HepG2 (cell line): ENCODE data around the gene CRLF1. TPM values are rescaled to one million over a fixed set of nuclear protein-coding genes. Genes with fewer than 3 reads are reported as not detected.

ENCODE experiments used
- CCAR2 ChIP-seq: fragments of 200-400 bp; formaldehyde crosslinking; optimal IDR thresholded peaks from 2 replicates; pipeline ENCODE3; 2018; ENCODE audit warnings: low read depth, mild to moderate bottlenecking, low read length, moderate library complexity
- DPF2 ChIP-seq: sonication (generic); formaldehyde crosslinking; IDR thresholded peaks from 2 replicates; pipeline ENCODE4 v1.4.0; 2020; ENCODE audit warnings: mild to moderate bottlenecking, low read depth, missing genetic modification reagents, borderline replicate concordance
- E2F2 ChIP-seq: sonication (generic); formaldehyde crosslinking; IDR thresholded peaks from 2 replicates; pipeline ENCODE4 v1.4.0; 2020; ENCODE audit warnings: missing genetic modification reagents, borderline replicate concordance
- HDAC2 ChIP-seq: sonication (generic); formaldehyde crosslinking; IDR thresholded peaks from 2 replicates; pipeline ENCODE4 v1.4.0; 2020; ENCODE audit warnings: missing genetic modification reagents
- HNF4G ChIP-seq, 2 experiments: sonication (generic) in 1 of 2; formaldehyde crosslinking in 1 of 2; IDR thresholded peaks; 2 replicates each; pipeline versions ENCODE4 v1.4.0 to v1.6.1; 2011 to 2020; ENCODE audit warnings: borderline replicate concordance in 2 of 2, low read depth in 2 of 2, mild to moderate bottlenecking in 2 of 2, low read length in 1 of 2, missing genetic modification reagents in 1 of 2, moderate library complexity in 1 of 2
- KLF11 ChIP-seq: IDR thresholded peaks from 2 replicates; pipeline ENCODE4 v1.6.1; 2016; ENCODE audit warnings: missing compliant biosample characterization
- KLF6 ChIP-seq: IDR thresholded peaks from 2 replicates; pipeline ENCODE4 v1.8.0; 2016; ENCODE audit warnings: missing biosample characterization, missing genetic modification reagents
- NAIF1 ChIP-seq: sonication (generic); formaldehyde crosslinking; IDR thresholded peaks from 2 replicates; pipeline ENCODE4 v1.5.0; 2020; ENCODE audit warnings: mild to moderate bottlenecking, missing genetic modification reagents, borderline replicate concordance
- NFE2 ChIP-seq: sonication (generic); formaldehyde crosslinking; IDR thresholded peaks from 2 replicates; pipeline ENCODE4 v1.4.0; 2020; ENCODE audit warnings: missing genetic modification reagents
- NFRKB ChIP-seq: fragments of 450-650 bp; IDR thresholded peaks from 2 replicates; pipeline ENCODE4 v1.6.1; 2017
- RARG ChIP-seq: sonication (generic); formaldehyde crosslinking; IDR thresholded peaks from 2 replicates; pipeline ENCODE4 v1.4.0; 2020; ENCODE audit warnings: low read depth, mild to moderate bottlenecking, missing genetic modification reagents
- SAFB2 ChIP-seq: sonication (generic); formaldehyde crosslinking; IDR thresholded peaks from 2 replicates; pipeline ENCODE4 v1.5.1; 2020; ENCODE audit warnings: missing genetic modification reagents, low read depth, mild to moderate bottlenecking, borderline replicate concordance
- TEAD2 ChIP-seq: sonication (generic); formaldehyde crosslinking; IDR thresholded peaks from 2 replicates; pipeline ENCODE4 v1.9.0; 2021; ENCODE audit warnings: missing genetic modification reagents
- THAP11 ChIP-seq: IDR thresholded peaks from 2 replicates; pipeline ENCODE4 v1.6.1; 2016; ENCODE audit warnings: missing biosample characterization, missing genetic modification reagents
- U2AF1 ChIP-seq: fragments of 200-400 bp; formaldehyde crosslinking; optimal IDR thresholded peaks from 2 replicates; pipeline ENCODE3; 2017; ENCODE audit warnings: mild to moderate bottlenecking, low read depth, low read length
- ZNF225 ChIP-seq: sonication (generic); formaldehyde crosslinking; IDR thresholded peaks from 2 replicates; pipeline ENCODE4 v1.4.0; 2020; ENCODE audit warnings: mild to moderate bottlenecking, missing genetic modification reagents
- ZNF510 ChIP-seq: sonication (generic); formaldehyde crosslinking; IDR thresholded peaks from 2 replicates; pipeline ENCODE4 v1.4.0; 2020; ENCODE audit warnings: low read depth, mild to moderate bottlenecking, missing genetic modification reagents
- ZNF598 ChIP-seq: sonication (generic); formaldehyde crosslinking; IDR thresholded peaks from 2 replicates; pipeline ENCODE4 v1.5.1; 2020; ENCODE audit warnings: mild to moderate bottlenecking, missing genetic modification reagents, borderline replicate concordance
- ZSCAN12 ChIP-seq: sonication (generic); formaldehyde crosslinking; IDR thresholded peaks from 2 replicates; pipeline ENCODE4 v1.9.0; 2021; ENCODE audit warnings: mild to moderate bottlenecking, missing genetic modification reagents
- polyA plus RNA-seq, 8 experiments: library from polyadenylated mRNA; depleted of rRNA in 3 of 8; stranded (reverse) in 7 of 8; unstranded in 1 of 8; fragments of >200 nt; fragmentation: Illumina TruSeq in 4 of 8; extraction: Trizol in 4 of 8; gene quantifications; 2 replicates each; pipeline versions ENCODE4 v1.2.1 to v1.2.3, GENCODE V29; 2011 to 2016; ENCODE audit warnings: low read depth in 4 of 8, missing spikeins in 1 of 8, mixed read lengths in 1 of 8; ENCODE audit not compliant: insufficient read depth in 1 of 8
- total RNA-seq, 5 experiments: library from RNA; depleted of rRNA; stranded (reverse); fragments of >200 nt; fragmentation: Illumina TruSeq; extraction: Trizol; gene quantifications; 2 replicates each; pipeline ENCODE4 v1.2.3, GENCODE V29; 2016; ENCODE audit warnings: low read depth in 1 of 5
- TF ChIP-seq, protein P1 (sequence below): sonication (generic); formaldehyde crosslinking; IDR thresholded peaks from 2 replicates; pipeline ENCODE4 v1.5.1; 2020; ENCODE audit warnings: missing genetic modification reagents, mild to moderate bottlenecking, borderline replicate concordance
- TF ChIP-seq, protein P2 (sequence below): IDR thresholded peaks from 2 replicates; pipeline ENCODE4 v1.6.1; 2016
- TF ChIP-seq, protein P3 (sequence below): sonication (generic); formaldehyde crosslinking; IDR thresholded peaks from 2 replicates; pipeline ENCODE4 v1.5.1; 2020; ENCODE audit warnings: mild to moderate bottlenecking, missing genetic modification reagents, borderline replicate concordance

CRLF1 gene
- total and polyA plus RNA-seq, 2 of the 13 experiments (the other 11 are each of a cell fraction or from before 2014, with no cell fraction given) = 217 to 296 TPM

DNA sequence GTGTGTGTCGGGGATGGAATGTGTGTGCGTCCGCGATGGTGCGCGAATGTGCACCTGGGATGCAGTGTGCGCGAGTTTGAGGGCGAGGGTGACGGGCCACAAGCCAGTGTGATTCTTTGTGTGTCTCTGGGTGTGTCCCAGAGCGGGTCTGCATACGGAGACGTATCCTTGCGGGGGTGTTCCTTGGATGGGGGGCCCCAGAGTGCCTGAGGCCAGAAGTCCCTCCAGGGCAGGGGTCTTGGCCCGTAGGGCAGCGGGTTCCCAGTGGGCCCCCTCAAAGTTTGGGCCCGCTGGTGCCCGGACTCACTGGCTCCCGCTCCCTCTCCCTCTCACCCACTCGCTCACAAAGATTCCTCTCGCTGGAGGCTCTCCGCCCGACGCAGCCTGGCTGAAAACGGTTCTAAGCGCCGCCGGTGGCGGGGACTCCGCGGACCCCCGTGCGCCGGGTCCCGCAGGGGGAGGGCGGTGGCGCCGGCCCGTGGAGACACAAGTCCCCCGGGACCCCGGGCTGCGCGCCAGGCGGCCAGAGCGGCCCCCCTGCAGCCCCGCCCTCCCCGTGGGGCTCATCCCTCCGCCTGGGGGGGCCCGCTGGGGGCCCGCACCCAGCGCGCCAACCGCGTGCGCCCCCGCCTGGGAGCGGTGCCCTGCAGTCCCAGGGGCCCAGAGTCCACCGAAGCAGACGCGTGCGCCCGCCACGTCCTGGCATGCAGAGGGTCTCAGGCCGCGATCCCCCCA is 886 bp downstream of the CRLF1 start (continued):
- TF ChIP-seq, protein P1, sequence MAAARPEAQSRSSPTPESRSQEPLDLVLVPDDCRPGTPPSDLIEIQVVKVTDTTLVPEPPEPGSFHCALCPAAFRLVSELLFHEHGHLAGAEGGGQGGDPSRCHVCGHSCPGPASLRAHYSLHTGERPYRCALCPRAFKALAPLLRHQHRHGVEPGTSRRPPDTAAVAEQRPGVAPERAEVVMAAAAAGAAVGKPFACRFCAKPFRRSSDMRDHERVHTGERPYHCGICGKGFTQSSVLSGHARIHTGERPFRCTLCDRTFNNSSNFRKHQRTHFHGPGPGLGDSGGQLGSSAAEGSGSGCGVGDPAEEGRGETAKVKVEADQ (CRISPR knock-in tag) = peak; percentile 57; the same call in 1 of the 2 replicates
- TF ChIP-seq THAP11 (CRISPR knock-in tag) (0 out of 2 replicates have a peak, but pooled peaks have one; percentile 18), ZSCAN12 (CRISPR knock-in tag) (no peak), KLF11 (CRISPR knock-in tag) (no peak), U2AF1 (no peak), TEAD2 (CRISPR knock-in tag) (no peak), NFRKB (no peak), ZNF598 (CRISPR knock-in tag) (no peak), HNF4G (IDR thresholded peaks at IDR 0.05; ENCODE audit: borderline replicate concordance, low read depth, low read length) (no peak), HNF4G (CRISPR knock-in tag; IDR thresholded peaks at IDR 0.05; ENCODE audit: borderline replicate concordance, low read depth) (no peak), HDAC2 (CRISPR knock-in tag) (0 out of 2 replicates have a peak, but pooled peaks have one; percentile 20), KLF6 (CRISPR knock-in tag) (no peak), SAFB2 (CRISPR knock-in tag) (no peak), ZNF510 (CRISPR knock-in tag) (no peak), ZNF225 (no peak), NFE2 (CRISPR knock-in tag) (no peak), NAIF1 (no peak), CCAR2 (no peak), E2F2 (no peak), DPF2 (CRISPR knock-in tag) (no peak), RARG (CRISPR knock-in tag) (no peak)
- TF ChIP-seq, protein P2, sequence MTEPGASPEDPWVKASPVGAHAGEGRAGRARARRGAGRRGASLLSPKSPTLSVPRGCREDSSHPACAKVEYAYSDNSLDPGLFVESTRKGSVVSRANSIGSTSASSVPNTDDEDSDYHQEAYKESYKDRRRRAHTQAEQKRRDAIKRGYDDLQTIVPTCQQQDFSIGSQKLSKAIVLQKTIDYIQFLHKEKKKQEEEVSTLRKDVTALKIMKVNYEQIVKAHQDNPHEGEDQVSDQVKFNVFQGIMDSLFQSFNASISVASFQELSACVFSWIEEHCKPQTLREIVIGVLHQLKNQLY = no peak
- TF ChIP-seq, protein P3, sequence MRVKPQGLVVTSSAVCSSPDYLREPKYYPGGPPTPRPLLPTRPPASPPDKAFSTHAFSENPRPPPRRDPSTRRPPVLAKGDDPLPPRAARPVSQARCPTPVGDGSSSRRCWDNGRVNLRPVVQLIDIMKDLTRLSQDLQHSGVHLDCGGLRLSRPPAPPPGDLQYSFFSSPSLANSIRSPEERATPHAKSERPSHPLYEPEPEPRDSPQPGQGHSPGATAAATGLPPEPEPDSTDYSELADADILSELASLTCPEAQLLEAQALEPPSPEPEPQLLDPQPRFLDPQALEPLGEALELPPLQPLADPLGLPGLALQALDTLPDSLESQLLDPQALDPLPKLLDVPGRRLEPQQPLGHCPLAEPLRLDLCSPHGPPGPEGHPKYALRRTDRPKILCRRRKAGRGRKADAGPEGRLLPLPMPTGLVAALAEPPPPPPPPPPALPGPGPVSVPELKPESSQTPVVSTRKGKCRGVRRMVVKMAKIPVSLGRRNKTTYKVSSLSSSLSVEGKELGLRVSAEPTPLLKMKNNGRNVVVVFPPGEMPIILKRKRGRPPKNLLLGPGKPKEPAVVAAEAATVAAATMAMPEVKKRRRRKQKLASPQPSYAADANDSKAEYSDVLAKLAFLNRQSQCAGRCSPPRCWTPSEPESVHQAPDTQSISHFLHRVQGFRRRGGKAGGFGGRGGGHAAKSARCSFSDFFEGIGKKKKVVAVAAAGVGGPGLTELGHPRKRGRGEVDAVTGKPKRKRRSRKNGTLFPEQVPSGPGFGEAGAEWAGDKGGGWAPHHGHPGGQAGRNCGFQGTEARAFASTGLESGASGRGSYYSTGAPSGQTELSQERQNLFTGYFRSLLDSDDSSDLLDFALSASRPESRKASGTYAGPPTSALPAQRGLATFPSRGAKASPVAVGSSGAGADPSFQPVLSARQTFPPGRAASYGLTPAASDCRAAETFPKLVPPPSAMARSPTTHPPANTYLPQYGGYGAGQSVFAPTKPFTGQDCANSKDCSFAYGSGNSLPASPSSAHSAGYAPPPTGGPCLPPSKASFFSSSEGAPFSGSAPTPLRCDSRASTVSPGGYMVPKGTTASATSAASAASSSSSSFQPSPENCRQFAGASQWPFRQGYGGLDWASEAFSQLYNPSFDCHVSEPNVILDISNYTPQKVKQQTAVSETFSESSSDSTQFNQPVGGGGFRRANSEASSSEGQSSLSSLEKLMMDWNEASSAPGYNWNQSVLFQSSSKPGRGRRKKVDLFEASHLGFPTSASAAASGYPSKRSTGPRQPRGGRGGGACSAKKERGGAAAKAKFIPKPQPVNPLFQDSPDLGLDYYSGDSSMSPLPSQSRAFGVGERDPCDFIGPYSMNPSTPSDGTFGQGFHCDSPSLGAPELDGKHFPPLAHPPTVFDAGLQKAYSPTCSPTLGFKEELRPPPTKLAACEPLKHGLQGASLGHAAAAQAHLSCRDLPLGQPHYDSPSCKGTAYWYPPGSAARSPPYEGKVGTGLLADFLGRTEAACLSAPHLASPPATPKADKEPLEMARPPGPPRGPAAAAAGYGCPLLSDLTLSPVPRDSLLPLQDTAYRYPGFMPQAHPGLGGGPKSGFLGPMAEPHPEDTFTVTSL (CRISPR knock-in tag) = no peak
